Central memory CD4-positive, alpha-beta T cell (primary cell): ENCODE data around the gene MAGI1.
"Not testable (repeated sequence)": the region's sequence is repeated elsewhere in the genome, so short reads cannot be mapped to it uniquely, and the experiment has no call there.

Source experiments
- DNase-seq: peaks from one replicate; pipeline ENCODE4 v3.0.0; 2022

MAGI1 gene

DNA sequence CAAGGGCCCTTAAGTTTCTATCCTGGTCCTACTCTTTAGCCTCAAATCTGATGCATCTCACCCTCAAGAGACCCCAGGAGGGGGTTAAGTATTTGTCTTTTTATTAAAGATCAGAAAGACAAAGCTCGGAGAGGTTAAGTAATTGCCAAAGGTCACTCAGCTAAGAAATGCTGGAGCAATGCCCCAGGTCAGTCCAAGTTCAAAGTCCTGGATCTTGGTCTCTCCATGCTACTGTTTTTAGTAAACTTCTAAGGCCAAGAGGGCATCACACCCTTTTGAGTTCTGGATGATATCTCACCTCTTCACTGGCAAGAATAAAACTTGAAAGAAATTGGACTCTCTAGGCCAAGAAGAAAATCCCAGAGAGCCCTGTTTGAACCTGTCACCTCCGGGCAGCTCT, 488.6 kb downstream of the MAGI1 start:
- no peak for DNase-seq

DNA sequence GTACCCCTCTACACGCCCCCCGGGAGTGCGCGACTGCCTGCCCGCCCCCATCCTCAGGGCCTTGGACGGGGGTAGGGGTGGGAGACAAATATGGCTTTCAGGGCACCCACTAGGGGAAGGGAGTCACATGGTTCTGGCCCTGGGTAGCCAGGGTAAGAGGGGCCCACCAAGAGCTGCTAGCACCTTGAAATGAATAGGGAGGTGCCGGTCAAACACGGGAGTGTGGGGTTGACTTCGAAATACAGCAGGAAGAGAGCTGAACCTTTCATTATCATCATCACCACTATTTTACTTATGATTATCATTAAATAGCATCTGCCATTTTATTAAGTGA, 489.1 kb downstream of the MAGI1 start:
- no peak for DNase-seq

DNA sequence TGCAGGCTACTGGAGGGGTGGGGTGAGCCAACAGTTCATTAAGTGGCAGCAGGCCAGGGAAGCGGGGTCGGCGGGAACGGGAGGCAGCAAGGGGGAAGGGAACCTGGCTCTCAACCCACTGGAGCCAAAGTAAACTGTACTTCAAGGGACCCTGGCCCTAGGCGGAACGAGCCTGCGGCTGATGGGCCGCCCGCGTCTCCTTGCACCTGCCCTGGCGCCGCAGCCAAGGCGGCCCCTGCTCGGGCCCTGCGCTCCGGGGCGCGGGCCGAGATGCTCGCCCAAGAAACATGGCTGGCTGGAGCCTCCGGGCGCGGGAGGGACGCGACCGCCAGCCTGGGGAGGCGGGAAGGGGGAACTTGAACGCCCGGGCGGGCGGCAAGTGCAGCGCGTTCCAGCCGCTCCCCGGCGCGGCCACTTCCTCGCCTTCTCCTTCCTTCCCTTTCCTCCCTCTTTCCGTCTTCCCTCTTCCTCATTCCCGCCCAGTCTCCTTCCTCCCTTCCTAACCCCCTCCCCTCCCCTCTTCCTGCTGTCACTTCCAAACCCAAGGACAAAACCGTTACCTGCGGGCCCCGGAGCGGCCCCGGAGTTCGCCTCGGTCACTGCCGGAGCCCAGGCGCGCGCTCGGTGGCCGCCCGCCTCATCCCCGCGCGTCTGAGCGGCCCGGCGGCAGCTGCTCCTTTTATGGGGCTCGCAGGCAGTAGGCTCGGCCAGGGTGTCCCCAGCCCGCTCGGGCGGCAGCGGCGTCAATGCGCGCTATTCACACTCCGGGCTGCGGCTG, 489.7 kb downstream of the MAGI1 start:
- DNase-seq, result no peak

DNA sequence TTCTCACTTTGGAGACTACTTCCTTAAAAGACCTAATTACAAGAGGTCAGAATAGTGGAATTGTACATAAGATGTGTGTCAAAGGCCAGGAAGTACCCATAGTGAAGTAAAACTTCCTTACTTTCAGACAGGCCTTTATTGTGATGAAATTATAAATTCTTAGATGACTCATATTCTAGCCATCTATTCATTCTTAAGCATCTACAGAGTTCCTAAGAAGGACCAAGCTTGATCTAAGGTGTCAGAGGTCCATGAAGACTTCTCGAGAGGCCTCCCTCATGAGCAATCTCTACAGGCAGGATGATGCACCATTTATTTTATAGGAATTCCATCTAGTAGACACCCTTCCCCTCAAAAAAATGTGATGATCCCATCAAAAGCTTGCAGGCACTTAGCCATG, 493.3 kb downstream of the MAGI1 start:
- DNase-seq, result no peak

DNA sequence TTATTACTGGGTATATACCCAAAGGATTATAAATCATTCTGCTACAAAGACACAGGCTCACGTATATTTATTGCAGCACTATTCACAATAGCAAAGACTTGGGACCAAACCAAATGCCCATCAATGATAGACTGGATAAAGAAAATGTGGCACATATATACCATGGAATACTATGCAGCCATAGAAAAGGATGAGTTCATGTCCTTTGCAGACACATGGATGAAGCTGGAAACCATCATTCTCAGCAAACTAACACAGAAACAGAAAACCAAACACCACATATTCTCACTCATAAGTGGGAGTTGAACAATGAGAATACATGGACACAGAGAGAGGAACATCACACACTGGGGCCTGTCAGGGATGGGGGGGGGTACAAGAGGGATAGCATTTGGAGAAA, 495.3 kb downstream of the MAGI1 start:
- DNase-seq, result not testable (repeated sequence)

DNA sequence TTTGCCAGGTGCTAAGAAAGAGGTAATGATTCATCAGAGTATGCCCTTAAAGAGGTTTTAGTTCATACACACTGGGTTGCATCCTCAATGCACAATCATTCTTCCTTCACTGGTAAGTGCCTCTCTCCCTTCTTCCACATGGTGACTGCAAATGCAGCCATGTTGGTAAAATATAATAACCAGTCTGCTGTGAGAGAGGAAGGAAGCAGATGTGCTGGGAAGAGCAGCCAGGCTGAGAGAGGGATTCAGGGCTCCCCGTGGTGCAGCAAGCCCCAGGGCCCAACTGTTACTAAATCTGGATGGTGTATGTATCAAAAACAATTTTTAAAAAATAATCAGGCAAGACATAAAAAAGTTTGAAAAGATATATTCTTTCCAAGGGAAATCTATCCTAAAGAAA, 498.1 kb downstream of the MAGI1 start:
- DNase-seq, result no peak

DNA sequence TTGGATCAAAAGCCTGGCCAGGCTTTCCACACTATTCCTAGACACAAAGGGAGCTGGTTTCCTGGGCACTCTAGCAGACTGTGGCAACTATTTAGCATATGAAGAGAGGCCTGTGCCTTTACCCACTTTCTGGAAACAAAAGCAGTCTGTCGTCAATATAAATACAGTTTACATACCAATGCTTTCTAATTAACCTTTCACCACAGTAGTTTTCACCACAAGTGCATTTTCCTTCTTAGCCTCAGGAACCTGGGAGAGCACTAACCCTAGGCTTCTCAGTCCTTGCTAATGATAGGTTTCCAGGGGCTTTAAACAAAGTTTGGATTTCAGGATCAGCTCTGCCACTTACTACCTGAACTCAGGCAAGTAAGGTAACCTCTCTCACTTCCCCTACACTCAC, 499.1 kb downstream of the MAGI1 start:
- no peak for DNase-seq

DNA sequence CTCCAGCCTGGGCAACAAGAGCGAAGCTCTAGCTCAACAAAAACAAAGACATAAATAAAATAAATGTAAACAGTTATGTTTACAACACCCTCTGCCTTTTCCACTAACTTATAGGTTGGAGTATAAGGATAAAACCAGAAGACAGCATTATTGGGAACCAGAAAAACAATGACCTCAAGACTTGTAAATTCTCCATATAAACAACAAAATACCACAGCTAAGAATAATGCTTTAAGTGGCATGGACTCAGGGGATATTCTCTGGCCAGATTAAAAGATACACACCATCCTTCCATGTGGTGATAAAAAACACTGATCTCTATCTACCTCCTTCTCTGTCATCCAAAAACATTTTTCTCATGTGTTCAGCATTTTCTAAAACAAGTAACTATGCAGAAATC, 500.6 kb downstream of the MAGI1 start:
- no peak for DNase-seq

DNA sequence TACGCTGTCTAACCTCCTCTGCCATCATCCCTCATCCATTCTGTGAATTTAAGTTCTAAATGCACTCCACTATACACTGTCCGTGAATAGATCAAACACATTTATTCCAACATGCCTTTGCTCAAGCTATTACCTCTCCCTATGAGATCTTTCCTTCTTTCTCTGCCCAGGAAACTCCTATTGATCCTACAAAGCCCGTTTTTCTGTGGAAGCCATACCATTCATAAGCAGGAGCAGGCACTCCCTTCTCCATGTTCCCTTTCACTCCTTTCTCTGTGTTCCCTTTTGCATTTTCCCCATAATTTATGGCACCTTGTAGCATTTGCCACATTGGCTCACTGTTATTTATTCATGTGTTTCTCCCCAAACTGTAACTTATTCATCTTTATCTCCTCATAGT, 501.6 kb downstream of the MAGI1 start:
- no peak for DNase-seq

DNA sequence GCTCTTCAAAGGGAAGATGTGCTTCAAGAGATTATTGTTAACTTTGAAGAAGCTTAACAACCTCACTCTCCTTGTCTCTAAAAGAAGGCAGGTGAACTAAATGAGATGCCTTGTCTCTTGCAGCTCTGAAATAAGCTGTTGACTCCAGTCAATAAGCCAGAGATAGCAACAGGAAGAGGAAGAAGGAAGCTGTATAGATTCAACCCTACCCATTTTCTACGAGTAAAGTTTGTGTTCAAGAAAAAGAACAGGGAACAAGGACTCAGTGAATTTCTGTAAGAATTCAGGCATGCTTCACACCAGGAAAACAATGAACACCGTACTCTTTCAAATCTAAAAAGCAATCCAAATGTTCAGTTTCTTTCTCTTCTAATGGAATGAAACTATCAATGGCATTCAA, 503.5 kb downstream of the MAGI1 start:
- no peak for DNase-seq

DNA sequence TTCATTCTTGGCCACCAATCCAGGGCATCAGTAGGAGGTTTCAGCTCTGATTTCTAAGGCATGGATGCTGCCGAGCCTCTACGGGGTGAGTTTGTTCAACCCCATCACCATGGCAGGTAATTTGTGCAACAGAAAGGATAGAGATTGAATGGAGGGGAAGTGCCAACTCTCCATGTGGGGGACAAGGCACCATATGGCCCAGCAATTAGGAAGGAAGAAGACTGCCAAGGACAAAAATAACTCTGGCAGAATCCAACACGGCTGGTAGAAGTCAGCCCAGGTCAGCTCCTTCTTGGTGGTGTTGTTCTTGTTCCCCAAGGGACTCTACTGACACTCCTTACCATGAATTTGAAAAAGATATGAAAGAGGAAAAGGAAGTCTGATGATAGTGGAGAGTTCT, 503.9 kb downstream of the MAGI1 start:
- no peak for DNase-seq

DNA sequence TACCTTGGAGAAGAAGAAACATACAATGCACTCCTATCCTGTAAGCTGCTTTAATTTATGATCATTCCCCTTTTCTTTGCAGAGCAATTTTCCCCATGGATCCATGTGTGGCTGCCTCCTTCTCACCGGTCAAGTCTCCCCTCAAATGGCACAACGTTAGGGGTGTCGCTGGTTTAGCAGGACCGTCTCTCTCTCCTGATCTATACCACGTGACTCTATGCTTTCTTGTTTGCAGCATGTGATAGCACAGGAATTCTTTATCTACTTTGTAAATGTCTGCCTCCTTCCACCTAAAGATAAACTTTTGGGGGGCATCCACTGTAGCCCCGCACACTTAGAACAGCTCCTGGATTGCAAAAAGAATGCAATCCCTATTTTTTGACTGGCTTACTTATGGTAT, 506.0 kb downstream of the MAGI1 start:
- no peak for DNase-seq

DNA sequence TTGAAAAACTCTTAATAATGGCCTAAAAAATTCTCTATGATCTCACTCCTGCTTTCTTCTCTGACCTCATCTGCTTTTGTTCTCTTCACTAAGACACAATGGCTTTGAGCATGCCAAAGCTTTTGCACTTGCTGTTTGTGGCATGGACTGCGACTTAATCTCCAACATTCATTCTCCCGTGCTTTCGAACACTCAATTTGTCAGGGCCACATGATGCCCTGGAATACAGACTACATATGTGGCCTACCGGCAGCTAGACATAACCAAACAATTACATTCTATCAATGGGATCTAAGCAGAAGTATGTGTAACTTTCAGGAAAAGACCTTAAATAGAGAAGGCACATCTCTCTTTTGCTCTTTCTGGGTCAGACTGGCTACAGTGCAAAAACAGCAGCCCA, 506.5 kb downstream of the MAGI1 start:
- no peak for DNase-seq

DNA sequence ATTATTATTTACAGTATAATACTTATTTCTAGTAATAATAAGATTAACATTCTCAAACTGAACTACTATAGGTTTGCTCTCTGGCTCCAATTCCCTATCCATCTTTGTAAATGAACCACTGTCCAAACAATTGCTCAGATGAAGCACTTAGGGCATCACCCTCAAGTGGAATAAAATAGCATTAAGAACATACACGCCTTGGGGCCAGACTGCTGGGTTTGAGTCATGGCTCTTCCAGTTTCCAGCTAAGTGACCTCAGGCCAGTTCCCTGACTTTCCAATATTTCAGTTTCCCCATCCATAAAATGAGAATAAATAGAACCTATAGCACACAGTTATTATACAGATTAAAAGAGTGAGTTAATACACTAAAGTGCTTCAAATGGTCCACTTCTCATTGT, 507.2 kb downstream of the MAGI1 start:
- no peak for DNase-seq

DNA sequence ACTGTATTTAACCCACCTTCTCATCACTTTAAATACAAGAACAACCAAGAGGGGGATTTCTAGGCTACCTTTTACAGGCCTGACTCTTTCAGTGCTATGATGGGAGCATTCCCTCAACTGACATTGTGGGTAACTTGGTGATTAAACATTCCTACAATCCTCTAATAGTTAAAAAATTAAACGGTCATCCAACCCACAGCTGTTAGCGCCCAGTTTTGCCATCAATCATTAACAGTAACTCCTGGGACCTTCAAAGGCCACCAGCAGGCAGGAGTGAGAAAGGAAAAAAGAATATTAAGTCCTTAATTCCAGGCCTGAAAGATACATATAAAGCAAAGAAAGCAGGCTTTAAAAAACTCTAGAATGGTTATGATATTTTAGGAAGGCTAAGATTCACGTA, 512.1 kb downstream of the MAGI1 start:
- DNase-seq, result no peak

DNA sequence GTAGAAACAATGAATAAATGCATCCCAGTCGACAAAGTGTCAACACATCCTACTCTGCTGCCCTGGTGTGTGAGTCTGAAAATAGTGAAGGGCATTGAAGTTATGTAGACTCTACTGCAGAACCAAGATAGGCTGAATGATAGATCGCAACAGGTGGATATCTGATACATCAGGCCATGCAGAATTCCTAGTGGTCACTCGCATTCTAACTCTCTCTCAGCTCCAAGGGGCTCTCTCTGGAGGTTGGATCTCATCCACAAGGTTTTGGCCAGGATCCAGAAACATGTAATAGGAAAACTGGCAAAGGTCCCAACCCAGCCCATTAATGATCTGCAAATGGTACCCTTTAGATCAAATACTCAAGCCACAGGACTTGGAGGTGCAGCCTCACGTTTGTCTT, 514.1 kb downstream of the MAGI1 start:
- DNase-seq, result no peak

DNA sequence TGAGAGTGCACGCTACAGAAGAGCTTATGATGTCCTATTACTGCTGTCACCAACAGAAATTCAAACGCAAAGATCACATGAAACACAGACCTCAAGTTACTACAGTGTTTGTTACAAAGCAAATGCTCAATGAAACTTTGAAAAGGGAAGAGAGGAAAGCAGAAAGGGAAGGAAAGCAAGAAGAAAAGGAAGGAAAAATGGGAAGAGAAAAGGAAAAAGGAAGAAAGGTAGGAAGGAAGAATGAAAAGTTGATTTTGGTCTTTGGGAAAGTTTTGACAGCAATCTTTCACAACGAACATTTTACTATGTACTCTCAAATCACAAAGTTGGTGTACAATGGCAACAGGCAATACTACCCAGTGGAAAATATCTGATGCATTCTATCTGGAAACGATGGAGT, 514.8 kb downstream of the MAGI1 start:
- DNase-seq, result no peak

DNA sequence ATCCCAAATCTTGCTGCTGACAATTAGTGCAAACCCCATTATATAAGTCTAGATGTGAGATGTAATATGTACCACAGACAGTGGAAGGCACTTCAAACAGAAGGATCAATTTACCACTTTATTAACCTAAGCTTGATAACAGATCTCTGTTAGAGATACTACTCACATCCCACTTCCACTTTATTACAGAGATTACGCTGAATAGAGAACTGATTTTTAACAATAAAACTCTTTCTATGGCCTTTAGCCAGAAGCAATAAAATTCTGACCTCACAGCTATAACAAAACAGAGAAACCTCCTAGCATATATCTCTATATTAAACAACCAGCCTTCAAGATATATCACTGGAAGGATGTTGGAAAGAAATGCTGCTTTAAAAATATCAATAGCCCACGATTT, 517.7 kb downstream of the MAGI1 start:
- DNase-seq, result no peak

DNA sequence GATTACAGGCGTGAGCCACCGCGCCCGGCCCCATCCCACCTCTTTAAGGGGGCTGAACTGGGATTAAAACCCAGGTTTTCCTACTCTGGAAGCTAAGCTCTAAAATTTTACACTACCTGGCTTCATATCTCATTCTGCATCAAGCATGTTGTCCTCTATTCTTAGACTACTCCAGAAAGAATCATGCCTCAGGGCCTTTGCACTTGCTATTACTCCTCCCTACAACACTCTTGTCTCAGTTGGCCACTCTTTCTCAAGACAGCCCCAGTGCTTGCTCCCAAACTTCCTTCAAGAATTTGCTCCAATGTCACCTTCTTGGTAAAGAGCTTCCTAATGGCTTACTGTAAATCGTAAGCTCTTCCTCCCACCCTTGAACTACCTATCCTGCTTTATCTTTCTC, 521.7 kb downstream of the MAGI1 start:
- DNase-seq, result no peak

DNA sequence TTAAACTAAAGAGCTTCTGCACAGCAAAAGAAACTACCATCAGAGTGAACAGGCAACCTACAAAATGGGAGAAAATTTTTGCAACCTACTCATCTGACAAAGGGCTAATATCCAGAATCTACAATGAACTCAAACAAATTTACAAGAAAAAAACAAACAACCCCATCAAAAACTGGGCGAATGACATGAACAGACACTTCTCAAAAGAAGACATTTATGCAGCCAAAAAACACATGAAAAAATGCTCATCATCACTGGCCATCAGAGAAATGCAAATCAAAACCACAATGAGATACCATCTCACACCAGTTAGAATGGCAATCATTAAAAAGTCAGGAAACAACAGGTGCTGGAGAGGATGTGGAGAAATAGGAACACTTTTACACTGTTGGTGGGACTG, 524.4 kb downstream of the MAGI1 start:
- not testable (repeated sequence) for DNase-seq

DNA sequence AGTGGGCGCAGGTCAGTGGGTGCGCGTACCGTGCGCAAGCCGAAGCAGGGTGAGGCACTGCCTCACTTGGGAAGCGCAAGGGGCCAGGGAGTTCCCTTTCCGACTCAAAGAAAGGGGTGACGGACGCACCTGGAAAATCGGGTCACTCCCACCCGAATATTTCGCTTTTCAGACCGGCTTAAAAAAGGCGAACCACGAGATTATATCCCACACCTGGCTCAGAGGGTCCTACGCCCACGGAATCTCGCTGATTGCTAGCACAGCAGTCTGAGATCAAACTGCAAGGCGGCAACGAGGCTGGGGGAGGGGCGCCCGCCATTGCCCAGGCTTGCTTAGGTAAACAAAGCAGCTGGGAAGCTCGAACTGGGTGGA, 529.3 kb downstream of the MAGI1 start:
- not testable (repeated sequence) for DNase-seq

DNA sequence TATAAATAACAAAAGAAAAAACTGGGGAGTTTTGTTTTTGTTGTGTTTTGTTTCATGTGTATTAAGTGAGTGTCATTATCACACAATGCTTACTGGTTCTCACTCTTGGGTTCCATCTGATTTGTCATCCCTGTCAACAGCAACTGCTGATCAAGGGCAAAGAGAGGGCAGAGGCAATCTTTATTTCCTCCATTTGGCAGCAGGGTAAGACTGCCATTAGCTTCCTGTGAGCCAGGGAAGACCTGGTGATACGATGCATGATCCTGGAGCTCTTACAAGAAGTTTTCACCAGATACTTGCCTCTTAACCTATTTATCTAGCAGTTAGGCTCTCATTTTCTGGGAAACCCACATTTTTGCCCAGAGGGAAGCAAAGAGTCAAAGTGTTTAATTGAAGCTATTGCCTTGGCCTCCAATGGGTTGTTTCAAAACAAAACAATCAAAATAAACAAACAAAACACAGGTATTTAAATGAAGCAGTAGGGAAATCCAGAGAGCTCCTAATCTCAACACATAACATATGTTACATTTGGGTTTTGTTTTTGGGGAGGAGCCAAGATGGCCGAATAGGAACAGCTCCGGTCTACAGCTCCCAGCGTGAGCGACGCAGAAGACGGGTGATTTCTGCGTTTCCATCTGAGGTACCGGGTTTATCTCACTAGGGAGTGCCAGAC, 529.8 kb downstream of the MAGI1 start:
- DNase-seq, result no peak

DNA sequence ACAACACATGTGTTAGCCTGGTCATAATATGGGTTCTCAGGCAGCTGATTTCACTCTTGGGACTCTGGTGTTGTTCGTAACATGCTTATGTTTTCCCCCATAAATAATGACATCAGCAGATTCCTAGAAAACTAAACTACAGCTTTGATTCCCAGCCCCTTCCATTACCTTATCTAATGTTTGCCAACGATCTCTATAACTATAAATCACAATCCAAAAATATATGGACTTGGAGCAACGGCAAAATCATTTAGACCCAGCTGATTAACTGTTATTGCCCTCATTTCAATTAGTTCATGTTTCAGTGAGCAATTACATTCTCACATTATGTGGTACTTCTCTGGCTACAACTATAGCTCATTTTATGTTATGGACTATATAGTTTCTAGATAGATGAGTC, 531.3 kb downstream of the MAGI1 start:
- DNase-seq, result no peak

DNA sequence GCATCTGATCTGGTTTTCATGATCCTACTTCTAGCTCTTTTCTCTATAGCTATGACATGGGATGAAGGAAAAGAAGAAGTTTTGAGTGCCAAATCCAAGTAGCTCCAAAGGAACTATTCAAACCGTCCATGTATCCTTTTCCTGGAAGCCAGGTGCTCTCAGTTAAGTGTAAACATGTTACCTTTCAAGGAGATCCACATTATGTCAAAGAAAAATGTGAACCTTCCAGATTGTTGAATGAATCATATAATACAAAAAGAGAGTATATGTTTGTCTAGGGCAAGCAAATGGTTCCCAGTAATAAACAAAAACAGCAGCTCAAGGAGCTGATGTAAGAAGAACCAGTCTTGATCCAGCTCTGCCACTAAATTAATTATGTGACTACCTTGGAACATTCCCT, 534.9 kb downstream of the MAGI1 start:
- DNase-seq, result no peak

DNA sequence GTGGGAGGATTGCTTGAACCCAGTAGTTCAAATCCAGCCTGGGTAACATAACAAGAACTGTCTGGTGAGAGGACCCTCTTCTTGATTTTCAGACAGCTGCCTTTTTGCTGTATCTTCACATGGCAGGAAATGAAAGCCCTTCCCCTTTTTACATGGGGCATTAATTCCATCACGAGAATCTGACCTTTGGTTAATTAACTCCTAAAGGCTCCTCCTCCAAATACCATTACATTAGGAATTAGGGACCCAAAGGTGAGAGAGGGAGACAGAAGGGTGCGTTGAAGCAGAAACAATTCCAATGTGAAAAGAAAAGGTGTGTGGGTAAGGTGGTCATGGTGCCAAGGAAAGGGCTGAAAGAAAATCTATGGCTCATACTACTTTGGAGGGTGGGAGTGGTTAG, 536.2 kb downstream of the MAGI1 start:
- no peak for DNase-seq
